K562 (cell line): ENCODE measurements around the gene HEMK1. TPM values are rescaled to one million over a fixed set of nuclear protein-coding genes. Genes with fewer than 3 reads are reported as not detected.

Experiments used
- ARID4B ChIP-seq: sonication (generic); formaldehyde crosslinking; IDR thresholded peaks from 2 replicates; pipeline ENCODE4 v1.8.0; 2022; ENCODE audit warnings: mild to moderate bottlenecking, missing genetic modification reagents
- CTBP1 ChIP-seq: fragments of 450-650 bp; IDR thresholded peaks from 2 replicates; pipeline ENCODE4 v1.6.1; 2016; ENCODE audit warnings: borderline replicate concordance
- GATA2 ChIP-seq: sonication (generic); formaldehyde crosslinking; IDR thresholded peaks from 2 replicates; pipeline ENCODE4 v1.4.0; 2020; ENCODE audit warnings: mild to moderate bottlenecking, missing genetic modification reagents
- HDAC8 ChIP-seq: fragments of 450-650 bp; IDR thresholded peaks from 2 replicates; pipeline ENCODE4 v1.6.1; 2016; ENCODE audit warnings: mild to moderate bottlenecking, missing genetic modification characterization, moderate library complexity, missing compliant biosample characterization
- HNRNPH1 ChIP-seq: fragments of 200-400 bp; formaldehyde crosslinking; optimal IDR thresholded peaks from 2 replicates; pipeline ENCODE3; 2017; ENCODE audit warnings: low read depth, mild to moderate bottlenecking, low read length, moderate library complexity
- MCM2 ChIP-seq: fragments of 450-650 bp; IDR thresholded peaks from 2 replicates; pipeline ENCODE4 v1.6.1; 2017; ENCODE audit warnings: low read depth, mild to moderate bottlenecking
- MEF2D ChIP-seq: conservative IDR thresholded peaks from 2 replicates; pipeline ENCODE4 v1.6.1; 2016; ENCODE audit warnings: low read depth, missing genetic modification characterization, missing compliant biosample characterization
- MTF1 ChIP-seq: fragments of 250-450 bp; sonication (Bioruptor Pico); IDR thresholded peaks from 2 replicates; pipeline ENCODE4 v1.9.0; 2021; ENCODE audit warnings: moderate library complexity, mild to moderate bottlenecking, inconsistent platforms, borderline replicate concordance
- POLR2B ChIP-seq: fragments of 450-650 bp; IDR thresholded peaks from 2 replicates; pipeline ENCODE4 v1.6.1; 2018; ENCODE audit warnings: low read depth; ENCODE audit not compliant: partially characterized antibody
- POLR3A ChIP-seq: IDR thresholded peaks from 2 replicates; pipeline ENCODE4 v1.6.1; 2011; ENCODE audit warnings: borderline replicate concordance, mild to moderate bottlenecking, moderate library complexity; ENCODE audit not compliant: insufficient read length, insufficient read depth; ENCODE audit errors: extremely low read depth
- PURB ChIP-seq: sonication (generic); formaldehyde crosslinking; IDR thresholded peaks from 2 replicates; pipeline ENCODE4 v1.9.0; 2021; ENCODE audit warnings: low read depth, mild to moderate bottlenecking, missing genetic modification reagents
- RBBP5 ChIP-seq: fragments of 200-600 bp; sonication (generic); IDR thresholded peaks from 2 replicates; pipeline ENCODE4 v1.6.1; 2012; ENCODE audit warnings: borderline replicate concordance, mild to moderate bottlenecking, low read length, control low read depth, inconsistent platforms; ENCODE audit not compliant: insufficient read depth, poor library complexity, severe bottlenecking
- SPI1 ChIP-seq: IDR thresholded peaks from 2 replicates; pipeline ENCODE4 v1.6.1; 2011; ENCODE audit warnings: low read depth, low read length, control low read depth, borderline replicate concordance
- TBP ChIP-seq: optimal IDR thresholded peaks from 2 replicates; pipeline ENCODE3; 2011; ENCODE audit warnings: low read depth, low read length, improper control_type of control experiment
- THRB ChIP-seq: fragments of 450-650 bp; formaldehyde crosslinking; conservative IDR thresholded peaks from 2 replicates; pipeline ENCODE4 v1.4.0; 2022; ENCODE audit warnings: mild to moderate bottlenecking, missing genetic modification characterization
- YBX1 ChIP-seq: fragments of 450-650 bp; IDR thresholded peaks from 2 replicates; pipeline ENCODE4 v1.7.1; 2016; ENCODE audit warnings: mild to moderate bottlenecking
- ZNF212 ChIP-seq: fragments of 450-650 bp; formaldehyde crosslinking; IDR thresholded peaks from 2 replicates; pipeline ENCODE4 v1.4.0; 2020; ENCODE audit warnings: mild to moderate bottlenecking
- ZNF274 ChIP-seq: IDR thresholded peaks from 2 replicates; pipeline ENCODE4 v1.6.1; 2011; ENCODE audit warnings: low read depth, mild to moderate bottlenecking, low read length, moderate library complexity, borderline replicate concordance
- polyA plus RNA-seq, 8 experiments: library from polyadenylated mRNA; depleted of rRNA in 4 of 8; stranded (reverse) in 5 of 8; unstranded in 3 of 8; fragments of >200 nt; fragmentation: Nextera tagmentation in 2 of 8; fragmentation: Illumina TruSeq in 1 of 8; extraction: Ambion mirVana in 2 of 8; extraction: Trizol in 1 of 8; gene quantifications; 2 replicates each; pipeline versions ENCODE4 v1.2.1 to v1.2.3, GENCODE V29; 2011 to 2014; ENCODE audit warnings: inconsistent platforms in 1 of 8, missing spikeins in 1 of 8
- total RNA-seq, 7 experiments: library from RNA; depleted of rRNA in 6 of 7; stranded (reverse); fragments of >200 nt in 6 of 7; fragmentation: Illumina TruSeq in 2 of 7; extraction: Trizol in 2 of 7; gene quantifications; 2 replicates each; pipeline versions ENCODE4 v1.2.1 to v1.2.3, GENCODE V29; 2011 to 2021; ENCODE audit warnings: low replicate concordance in 1 of 7
- TF ChIP-seq, protein P1 (sequence below): fragments of 250-450 bp; sonication (Bioruptor Pico); IDR thresholded peaks from 2 replicates; pipeline ENCODE4 v1.6.1; 2021; ENCODE audit warnings: mild to moderate bottlenecking
- TF ChIP-seq, protein P2 (sequence below), 2 experiments: fragments of 450-650 bp; conservative IDR thresholded peaks; 2 replicates each; pipeline ENCODE4 v1.6.1; 2017; ENCODE audit warnings: mild to moderate bottlenecking in 2 of 2, moderate library complexity in 2 of 2

HEMK1 gene
- total and polyA plus RNA-seq, 9 of the 15 experiments (the other 6 are each of a cell fraction or from before 2014, with no cell fraction given), result 2.0 to 16.8 (median 11.4) TPM

GRCh38 chr3:50617096-50617791 is 47.9 kb downstream of the HEMK1 start, which contains the start of gene MAPKAPK3 (continued):
- TF ChIP-seq, protein P1, sequence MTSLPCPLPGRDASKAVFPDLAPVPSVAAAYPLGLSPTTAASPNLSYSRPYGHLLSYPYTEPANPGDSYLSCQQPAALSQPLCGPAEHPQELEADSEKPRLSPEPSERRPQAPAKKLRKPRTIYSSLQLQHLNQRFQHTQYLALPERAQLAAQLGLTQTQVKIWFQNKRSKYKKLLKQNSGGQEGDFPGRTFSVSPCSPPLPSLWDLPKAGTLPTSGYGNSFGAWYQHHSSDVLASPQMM, result no peak
- TF ChIP-seq HDAC8 (no peak), POLR2B (no peak), TBP (no peak), HNRNPH1 (no peak), CTBP1 (peak; percentile 21; the same call in 1 of the 2 replicates), ARID4B (CRISPR knock-in tag) (peak; percentile 36; the same call in 1 of the 2 replicates), ZNF274 (no peak), MEF2D (tag) (no peak), PURB (no peak), POLR3A (no peak), MCM2 (no peak), GATA2 (CRISPR knock-in tag) (no peak), MTF1 (CRISPR knock-in tag) (no peak), ZNF212 (no peak), SPI1 (no peak), THRB (CRISPR knock-in tag) (no peak), YBX1 (no peak), RBBP5 (peak; percentile 43)
- TF ChIP-seq, protein P2, sequence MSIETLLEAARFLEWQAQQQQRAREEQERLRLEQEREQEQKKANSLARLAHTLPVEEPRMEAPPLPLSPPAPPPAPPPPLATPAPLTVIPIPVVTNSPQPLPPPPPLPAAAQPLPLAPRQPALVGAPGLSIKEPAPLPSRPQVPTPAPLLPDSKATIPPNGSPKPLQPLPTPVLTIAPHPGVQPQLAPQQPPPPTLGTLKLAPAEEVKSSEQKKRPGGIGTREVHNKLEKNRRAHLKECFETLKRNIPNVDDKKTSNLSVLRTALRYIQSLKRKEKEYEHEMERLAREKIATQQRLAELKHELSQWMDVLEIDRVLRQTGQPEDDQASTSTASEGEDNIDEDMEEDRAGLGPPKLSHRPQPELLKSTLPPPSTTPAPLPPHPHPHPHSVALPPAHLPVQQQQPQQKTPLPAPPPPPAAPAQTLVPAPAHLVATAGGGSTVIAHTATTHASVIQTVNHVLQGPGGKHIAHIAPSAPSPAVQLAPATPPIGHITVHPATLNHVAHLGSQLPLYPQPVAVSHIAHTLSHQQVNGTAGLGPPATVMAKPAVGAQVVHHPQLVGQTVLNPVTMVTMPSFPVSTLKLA (conservative IDR thresholded peaks at IDR 0.05), result peak; percentile 75 to 82
